HCT116 (cell line): ENCODE data around the gene LAGE3. TPM values are rescaled to one million over a fixed set of nuclear protein-coding genes. Genes with fewer than 3 reads are reported as not detected.

ENCODE experiments used
- ATAC-seq: fragments of 200-7000 bp; cut with Tn5 transposase; 2 replicates; pipeline ENCODE4 v1.9.1; 2020; ENCODE audit warnings: mild to moderate bottlenecking, moderate library complexity
- BruUV-seq: library from RNA; stranded (reverse); fragments of 400-500 nt; replicated peaks from 2 replicates; lab custom pipeline; 2021; lab: Mats Ljungman, UMichigan
- CTCF ChIA-PET: fragments of 300-600 bp; sonication (Branson Sonifier 250); formaldehyde crosslinking; loops from one replicate; lab custom pipeline; 2021; ENCODE audit warnings: antibody characterized with exemption; lab: Charles Lee
- POLR2A ChIA-PET: fragments of 300-600, 350-600 bp; sonication (Branson Sonifier 250); formaldehyde crosslinking; loops from one replicate; lab custom pipeline; 2021; ENCODE audit warnings: antibody characterized with exemption; lab: Charles Lee
- RAD21 ChIA-PET, 2 experiments: fragments of 300-600 bp; sonication (Branson Sonifier 250); formaldehyde crosslinking; loops; one replicate each; lab custom pipeline; 2023; ENCODE audit warnings: low total read pairs in 2 of 2; ENCODE audit not compliant: uncharacterized antibody in 2 of 2, unreplicated experiment in 2 of 2, low non-redundant PET in 1 of 2; lab: Charles Lee
- DNase-seq: peaks from one replicate; pipeline ENCODE4 v3.0.0-alpha.2; 2010; ENCODE audit warnings: low read depth, low spot score
- H2AFZ ChIP-seq: fragments of 200-600 bp; shearing (Covaris generic), sonication (generic); 2 replicates; pipeline ENCODE4 v1.6.1; 2017; ENCODE audit warnings: low read depth, mixed run types, mixed read lengths, antibody characterized with exemption, low read length; ENCODE audit not compliant: poor library complexity, severe bottlenecking
- H3K27ac ChIP-seq: 2 replicates; pipeline ENCODE4 v1.5.1; 2012; ENCODE audit warnings: low read depth, low read length
- H3K27me3 ChIP-seq: fragments of 200-600 bp; sonication (generic); 2 replicates; pipeline ENCODE4 v1.6.1; 2016; ENCODE audit warnings: mixed run types, low read length, mixed read lengths; ENCODE audit not compliant: insufficient read depth
- H3K36me3 ChIP-seq, 2 experiments: fragments of 200-500 bp in 1 of 2; fragments of 200-600 bp in 1 of 2; sonication (Bioruptor generic) in 1 of 2; sonication (generic) in 1 of 2; 2 replicates each; pipeline versions ENCODE4 v1.5.1 to v1.6.1; 2014 to 2016; ENCODE audit warnings: low read length in 2 of 2, inconsistent platforms in 1 of 2, mixed read lengths in 1 of 2, mixed run types in 1 of 2; ENCODE audit not compliant: insufficient read depth in 2 of 2, control insufficient read depth in 1 of 2
- H3K4me1 ChIP-seq, 2 experiments: fragments of 200-600 bp in 1 of 2; sonication (generic) in 1 of 2; 2 replicates each; pipeline versions ENCODE4 v1.5.1 to v1.6.1; 2012 to 2017; ENCODE audit warnings: low read length in 2 of 2, inconsistent platforms in 1 of 2, mild to moderate bottlenecking in 1 of 2, mixed read lengths in 1 of 2, mixed run types in 1 of 2, moderate library complexity in 1 of 2; ENCODE audit not compliant: insufficient read depth in 2 of 2, control insufficient read depth in 1 of 2
- H3K4me2 ChIP-seq: fragments of 200-600 bp; sonication (generic); 2 replicates; pipeline ENCODE4 v1.6.1; 2017; ENCODE audit warnings: mixed run types, low read length, mixed read lengths
- H3K4me3 ChIP-seq, 2 experiments: fragments of 200-600 bp in 1 of 2; sonication (generic) in 1 of 2; replicated peaks in 1 of 2; 2 replicates each; pipeline ENCODE4 v1.5.1; 2011 to 2016; ENCODE audit warnings: low read length in 2 of 2, control low read depth in 1 of 2, low read depth in 1 of 2, mild to moderate bottlenecking in 1 of 2, mixed read lengths in 1 of 2, mixed run types in 1 of 2
- H3K79me2 ChIP-seq: fragments of 200-600 bp; sonication (generic); 2 replicates; pipeline ENCODE4 v1.6.1; 2017; ENCODE audit warnings: mild to moderate bottlenecking, mixed run types, low read length, moderate library complexity, mixed read lengths; ENCODE audit not compliant: insufficient read depth
- H3K9ac ChIP-seq: fragments of 200-600 bp; sonication (generic); 2 replicates; pipeline ENCODE4 v1.6.1; 2016; ENCODE audit warnings: low read length, mixed read lengths
- H3K9me2 ChIP-seq: fragments of 200-600 bp; sonication (generic), shearing (Covaris generic); 2 replicates; pipeline ENCODE4 v1.6.1; 2017; ENCODE audit warnings: mixed run types, mild to moderate bottlenecking, moderate library complexity; ENCODE audit not compliant: insufficient read depth
- H3K9me3 ChIP-seq, 2 experiments: fragments of 200-500 bp in 1 of 2; fragments of 200-600 bp in 1 of 2; sonication (Bioruptor generic) in 1 of 2; sonication (generic) in 1 of 2; 2 replicates each; pipeline ENCODE4 v1.6.1; 2014 to 2017; ENCODE audit warnings: low read length in 2 of 2, mixed read lengths in 2 of 2, inconsistent platforms in 1 of 2, low read depth in 1 of 2, mild to moderate bottlenecking in 1 of 2, mixed run types in 1 of 2, moderate library complexity in 1 of 2; ENCODE audit not compliant: control insufficient read depth in 1 of 2, insufficient read depth in 1 of 2
- H4K20me1 ChIP-seq: fragments of 200-600 bp; sonication (generic), shearing (Covaris generic); 2 replicates; pipeline ENCODE4 v1.6.1; 2017; ENCODE audit warnings: mixed run types, mild to moderate bottlenecking, moderate library complexity; ENCODE audit not compliant: insufficient read depth
- CEBPB ChIP-seq: IDR thresholded peaks from 2 replicates; pipeline ENCODE4 v1.6.1; 2012; ENCODE audit warnings: low read depth
- ELF1 ChIP-seq: IDR thresholded peaks from 2 replicates; pipeline ENCODE4 v1.6.1; 2012; ENCODE audit warnings: low read depth, borderline replicate concordance
- EZH2 ChIP-seq: fragments of 200-600 bp; sonication (generic); IDR thresholded peaks from 2 replicates; pipeline ENCODE4 v1.6.1; 2017; ENCODE audit warnings: antibody characterized with exemption, mixed run types
- JUND ChIP-seq: IDR thresholded peaks from 2 replicates; pipeline ENCODE4 v1.6.1; 2012
- POLR2A ChIP-seq: IDR thresholded peaks from 2 replicates; pipeline ENCODE4 v1.7.0; 2011; ENCODE audit warnings: borderline replicate concordance; ENCODE audit not compliant: insufficient read depth, insufficient read length; ENCODE audit errors: extremely low read depth
- RAD21 ChIP-seq: IDR thresholded peaks from 2 replicates; pipeline ENCODE4 v1.6.1; 2012; ENCODE audit warnings: low read depth, mild to moderate bottlenecking
- SIN3A ChIP-seq: IDR thresholded peaks from 2 replicates; pipeline ENCODE4 v1.6.1; 2012; ENCODE audit warnings: low read depth
- SP1 ChIP-seq: IDR thresholded peaks from 2 replicates; pipeline ENCODE4 v1.6.1; 2012; ENCODE audit warnings: low read depth
- SRF ChIP-seq: IDR thresholded peaks from 2 replicates; pipeline ENCODE4 v1.6.1; 2012; ENCODE audit warnings: low read depth
- ZNF274 ChIP-seq: fragments of 200-500 bp; sonication (Bioruptor generic); IDR thresholded peaks from 2 replicates; pipeline ENCODE4 v1.6.1; 2014; ENCODE audit warnings: mild to moderate bottlenecking, low read depth, low read length, inconsistent platforms
- intact Hi-C: fragments of 100-400 bp; cut with micrococcal nuclease; formaldehyde crosslinking; loops from 2 replicates; pipeline ENCODE4 v1.10.0; 2022
- total RNA-seq: library from RNA; stranded (reverse); gene quantifications from one replicate; pipeline ENCODE4 v1.2.1, GENCODE V29; 2021; ENCODE audit not compliant: unreplicated experiment
- TF ChIP-seq, protein P1 (sequence below): IDR thresholded peaks from 2 replicates; pipeline ENCODE4 v1.6.1; 2012
- TF ChIP-seq, protein P2 (sequence below): IDR thresholded peaks from 2 replicates; pipeline ENCODE4 v1.6.1; 2012
- TF ChIP-seq, protein P3 (sequence below): IDR thresholded peaks from 2 replicates; pipeline ENCODE4 v1.6.1; 2011; ENCODE audit warnings: mild to moderate bottlenecking, low read length, moderate library complexity; ENCODE audit not compliant: insufficient replicate concordance; ENCODE audit errors: extremely low read depth

LAGE3 gene
- total RNA-seq, 1 experiment from 2014 or later: 42.8 TPM

DNA sequence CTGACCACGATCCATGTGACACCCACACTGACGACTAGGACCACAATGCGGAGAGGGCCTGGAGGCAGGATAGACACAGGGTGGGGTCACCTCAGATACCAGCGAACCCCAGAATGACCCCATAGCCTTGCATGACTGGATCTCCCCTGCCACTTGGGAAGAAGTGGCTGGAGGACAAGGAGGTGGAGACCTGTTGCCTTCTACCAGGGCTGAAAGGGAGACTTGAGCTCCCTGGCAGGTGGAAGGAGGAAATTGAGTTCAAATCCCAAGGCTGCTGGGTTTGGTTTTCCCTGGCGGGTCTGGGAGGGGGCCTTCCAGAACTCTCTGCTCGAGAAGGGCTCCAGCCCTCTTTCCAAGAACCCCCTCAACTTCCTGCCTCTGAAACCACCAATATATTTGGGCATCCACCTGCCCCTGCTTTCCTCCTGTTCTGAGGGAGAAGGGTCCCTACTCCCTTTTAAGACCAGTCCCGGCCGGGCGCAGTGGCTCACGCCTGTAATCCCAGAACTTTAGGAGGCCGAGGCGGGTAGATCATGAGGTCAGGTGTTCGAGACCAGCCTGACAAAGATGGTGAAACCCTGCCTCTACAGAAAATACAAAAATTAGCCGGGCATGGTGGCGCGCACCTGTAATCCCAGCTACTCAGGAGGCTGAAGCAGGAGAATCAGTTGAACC lies 33.9 kb upstream of the LAGE3 start:
- peaks cover 5 to 10% of the 10 kb centered on the region in 2 experiments; a peak in 3 of 4 replicates for H3K4me1 ChIP-seq
- H3K4me3 ChIP-seq: no peak overlapping the region
- no peak overlapping the region for H3K9ac ChIP-seq
- ATAC-seq: no peak
- POLR2A ChIA-PET: no interaction called here
- H3K79me2 ChIP-seq: no peaks in the 10 kb centered on the region
- no peaks in the 10 kb centered on the region for H4K20me1 ChIP-seq
- H3K9me3 ChIP-seq: no peaks in the 10 kb centered on the region
- no peaks in the 10 kb centered on the region for H3K36me3 ChIP-seq
- H2AFZ ChIP-seq: no peak overlapping the region
- no peaks in the 10 kb centered on the region for H3K27me3 ChIP-seq
- no peak overlapping the region for H3K4me2 ChIP-seq
- no TSS peak for BruUV-seq
- TF ChIP-seq SIN3A: no peak
- TF ChIP-seq SRF: no peak
- no peak for TF ChIP-seq JUND
- TF ChIP-seq ELF1: no peak
- no peak for TF ChIP-seq SP1
- TF ChIP-seq, all 23 proteins: peak for 0
- no peak overlapping the region for H3K27ac ChIP-seq
- no peaks in the 10 kb centered on the region for H3K9me2 ChIP-seq
- intact Hi-C loops: no loop called here
- no peak for DNase-seq
- RAD21 ChIA-PET: no interaction called here
- CTCF ChIA-PET: no interaction called here

DNA sequence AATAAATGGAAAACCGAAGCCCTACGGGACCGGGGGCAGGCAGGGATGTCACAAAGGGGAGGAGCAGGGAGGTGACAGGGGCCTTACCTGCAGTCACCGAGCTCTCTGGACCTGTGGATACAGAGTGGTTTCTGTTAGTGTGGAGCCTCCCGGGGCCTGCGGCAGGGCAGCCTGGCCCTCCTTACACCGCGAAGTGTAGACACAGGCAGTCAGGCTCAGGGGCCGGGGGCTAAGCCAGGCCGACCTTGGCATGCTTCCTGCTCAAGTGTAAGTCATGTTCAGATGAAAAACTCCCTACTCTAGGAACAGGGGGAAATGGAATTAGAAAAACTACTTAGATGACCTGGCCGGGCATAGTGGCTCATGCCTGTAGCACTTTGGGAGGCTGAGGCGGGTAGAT lies 32.7 kb upstream of the LAGE3 start:
- CTCF ChIA-PET: no interaction called here
- H3K27ac ChIP-seq: no peak overlapping the region
- H4K20me1 ChIP-seq: no peaks in the 10 kb centered on the region
- no peaks in the 10 kb centered on the region for H3K27me3 ChIP-seq
- no peak for TF ChIP-seq ELF1
- no peak for TF ChIP-seq ZNF274
- TF ChIP-seq, protein P1, sequence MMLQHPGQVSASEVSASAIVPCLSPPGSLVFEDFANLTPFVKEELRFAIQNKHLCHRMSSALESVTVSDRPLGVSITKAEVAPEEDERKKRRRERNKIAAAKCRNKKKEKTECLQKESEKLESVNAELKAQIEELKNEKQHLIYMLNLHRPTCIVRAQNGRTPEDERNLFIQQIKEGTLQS: no peak
- no peak for TF ChIP-seq POLR2A
- no peak for TF ChIP-seq CEBPB
- TF ChIP-seq RAD21: no peak
- TF ChIP-seq, protein P2, sequence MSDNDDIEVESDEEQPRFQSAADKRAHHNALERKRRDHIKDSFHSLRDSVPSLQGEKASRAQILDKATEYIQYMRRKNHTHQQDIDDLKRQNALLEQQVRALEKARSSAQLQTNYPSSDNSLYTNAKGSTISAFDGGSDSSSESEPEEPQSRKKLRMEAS: no peak
- TF ChIP-seq, protein P3, sequence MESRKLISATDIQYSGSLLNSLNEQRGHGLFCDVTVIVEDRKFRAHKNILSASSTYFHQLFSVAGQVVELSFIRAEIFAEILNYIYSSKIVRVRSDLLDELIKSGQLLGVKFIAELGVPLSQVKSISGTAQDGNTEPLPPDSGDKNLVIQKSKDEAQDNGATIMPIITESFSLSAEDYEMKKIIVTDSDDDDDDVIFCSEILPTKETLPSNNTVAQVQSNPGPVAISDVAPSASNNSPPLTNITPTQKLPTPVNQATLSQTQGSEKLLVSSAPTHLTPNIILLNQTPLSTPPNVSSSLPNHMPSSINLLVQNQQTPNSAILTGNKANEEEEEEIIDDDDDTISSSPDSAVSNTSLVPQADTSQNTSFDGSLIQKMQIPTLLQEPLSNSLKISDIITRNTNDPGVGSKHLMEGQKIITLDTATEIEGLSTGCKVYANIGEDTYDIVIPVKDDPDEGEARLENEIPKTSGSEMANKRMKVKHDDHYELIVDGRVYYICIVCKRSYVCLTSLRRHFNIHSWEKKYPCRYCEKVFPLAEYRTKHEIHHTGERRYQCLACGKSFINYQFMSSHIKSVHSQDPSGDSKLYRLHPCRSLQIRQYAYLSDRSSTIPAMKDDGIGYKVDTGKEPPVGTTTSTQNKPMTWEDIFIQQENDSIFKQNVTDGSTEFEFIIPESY: no peak
- TF ChIP-seq EZH2: no peak
- no peak for TF ChIP-seq SIN3A
- no TSS peak for BruUV-seq
- no peaks in the 10 kb centered on the region for H3K36me3 ChIP-seq
- H3K9ac ChIP-seq: no peak overlapping the region
- H3K9me3 ChIP-seq: no peaks in the 10 kb centered on the region
- peaks cover 5 to 10% of the 10 kb centered on the region in 2 experiments; a peak in 3 of 4 replicates for H3K4me1 ChIP-seq
- POLR2A ChIA-PET: no interaction called here
- no peak overlapping the region for H3K4me3 ChIP-seq
- ATAC-seq (no peak), DNase-seq (no peak)
- RAD21 ChIA-PET: no interaction called here
- H3K79me2 ChIP-seq: no peaks in the 10 kb centered on the region
- no peak overlapping the region for H3K4me2 ChIP-seq
- H3K9me2 ChIP-seq: no peaks in the 10 kb centered on the region
- no peak overlapping the region for H2AFZ ChIP-seq
- intact Hi-C loops: no loop called here
